Measurements from ENCODE around the gene OLFM2. TPM values are rescaled to one million over a fixed set of nuclear protein-coding genes. Genes with fewer than 3 reads are reported as not detected.
A peak's percentile ranks its signal among the peaks of the same experiment; 100 is the strongest.

Gene OLFM2
- total and polyA plus RNA-seq, 9 of the 15 experiments (the other 6 are each of a cell fraction or from before 2014, with no cell fraction given): 0.10 to 0.33 (median 0.23) TPM; not detected in 4

DNA sequence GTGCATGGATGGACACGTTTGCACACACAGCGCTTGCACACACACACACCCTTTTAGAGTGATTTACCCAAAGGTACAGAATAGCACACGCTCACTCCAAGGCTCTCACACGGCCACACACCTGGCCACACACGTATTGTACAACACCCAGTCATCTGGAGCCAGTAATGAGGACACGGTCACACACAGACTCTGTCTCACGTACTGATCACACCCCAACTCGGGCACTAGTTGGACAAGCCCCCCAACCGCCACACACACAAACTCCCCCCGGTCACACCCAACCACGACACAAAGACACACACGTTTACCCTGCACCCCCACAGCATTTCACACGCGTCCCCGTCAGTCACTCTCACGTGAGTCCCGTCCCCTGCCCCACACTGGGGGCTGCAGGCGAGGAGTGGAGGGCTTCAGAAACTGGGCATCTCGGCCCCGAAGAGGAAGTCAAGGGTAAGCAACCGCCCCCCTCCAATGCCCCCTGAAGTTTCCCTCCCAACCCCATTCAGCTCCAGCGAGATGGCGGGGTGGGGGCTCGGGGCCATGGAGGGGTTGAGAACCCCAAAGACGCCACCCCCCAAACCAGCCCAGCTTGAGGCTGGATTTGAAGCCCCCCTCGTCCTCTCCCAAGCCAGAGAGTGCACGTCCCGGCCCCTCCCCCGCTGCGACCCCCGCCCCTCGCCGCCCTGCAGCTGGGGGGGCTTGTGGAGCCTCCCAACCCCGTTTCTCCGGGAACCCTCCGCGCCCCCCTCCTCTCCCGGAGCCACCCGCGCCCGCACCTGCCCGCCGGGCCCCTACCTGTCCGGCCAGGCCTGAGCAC is 599 bp downstream of the OLFM2 start (continued):
- no peak for TF ChIP-seq ZFP36 (IDR thresholded peaks at IDR 0.05; ENCODE audit: low read depth, low read length, partially characterized antibody)
- TF ChIP-seq, protein P1, sequence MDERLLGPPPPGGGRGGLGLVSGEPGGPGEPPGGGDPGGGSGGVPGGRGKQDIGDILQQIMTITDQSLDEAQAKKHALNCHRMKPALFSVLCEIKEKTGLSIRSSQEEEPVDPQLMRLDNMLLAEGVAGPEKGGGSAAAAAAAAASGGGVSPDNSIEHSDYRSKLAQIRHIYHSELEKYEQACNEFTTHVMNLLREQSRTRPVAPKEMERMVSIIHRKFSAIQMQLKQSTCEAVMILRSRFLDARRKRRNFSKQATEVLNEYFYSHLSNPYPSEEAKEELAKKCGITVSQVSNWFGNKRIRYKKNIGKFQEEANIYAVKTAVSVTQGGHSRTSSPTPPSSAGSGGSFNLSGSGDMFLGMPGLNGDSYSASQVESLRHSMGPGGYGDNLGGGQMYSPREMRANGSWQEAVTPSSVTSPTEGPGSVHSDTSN (CRISPR knock-in tag; IDR thresholded peaks at IDR 0.05; ENCODE audit: low read depth): no peak
- TF ChIP-seq, protein P1 (tag; conservative IDR thresholded peaks at IDR 0.05; ENCODE audit: low read depth): no peak
- TF ChIP-seq NFATC3 (IDR thresholded peaks at IDR 0.05): no peak
- TF ChIP-seq SMAD2 (IDR thresholded peaks at IDR 0.05; ENCODE audit: low read depth, low read length): no peak
- no peak for TF ChIP-seq ZHX1 (conservative IDR thresholded peaks at IDR 0.05; ENCODE audit: low read length)
- TF ChIP-seq, protein P2, sequence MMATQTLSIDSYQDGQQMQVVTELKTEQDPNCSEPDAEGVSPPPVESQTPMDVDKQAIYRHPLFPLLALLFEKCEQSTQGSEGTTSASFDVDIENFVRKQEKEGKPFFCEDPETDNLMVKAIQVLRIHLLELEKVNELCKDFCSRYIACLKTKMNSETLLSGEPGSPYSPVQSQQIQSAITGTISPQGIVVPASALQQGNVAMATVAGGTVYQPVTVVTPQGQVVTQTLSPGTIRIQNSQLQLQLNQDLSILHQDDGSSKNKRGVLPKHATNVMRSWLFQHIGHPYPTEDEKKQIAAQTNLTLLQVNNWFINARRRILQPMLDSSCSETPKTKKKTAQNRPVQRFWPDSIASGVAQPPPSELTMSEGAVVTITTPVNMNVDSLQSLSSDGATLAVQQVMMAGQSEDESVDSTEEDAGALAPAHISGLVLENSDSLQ (IDR thresholded peaks at IDR 0.05): 0 out of 2 replicates have a peak, but pooled peaks have one; percentile 10
- no peak for TF ChIP-seq FOSL1 (tag; conservative IDR thresholded peaks at IDR 0.05)
- TF ChIP-seq, protein P3, sequence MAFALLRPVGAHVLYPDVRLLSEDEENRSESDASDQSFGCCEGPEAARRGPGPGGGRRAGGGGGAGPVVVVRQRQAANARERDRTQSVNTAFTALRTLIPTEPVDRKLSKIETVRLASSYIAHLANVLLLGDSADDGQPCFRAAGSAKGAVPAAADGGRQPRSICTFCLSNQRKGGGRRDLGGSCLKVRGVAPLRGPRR (CRISPR knock-in tag; IDR thresholded peaks at IDR 0.05): no peak
- TF ChIP-seq MBD2 (IDR thresholded peaks at IDR 0.05; ENCODE audit: borderline replicate concordance, low read depth): no peak
- TF ChIP-seq MAX (CRISPR knock-in tag; IDR thresholded peaks at IDR 0.05): 0 out of 2 replicates have a peak, but pooled peaks have one; percentile 33
